SH-SY5Y (cell line): ENCODE data around the gene TBC1D24.

Experiments
- GATA2 ChIP-seq: IDR thresholded peaks from 2 replicates; pipeline ENCODE4 v1.6.1; 2011; ENCODE audit warnings: mild to moderate bottlenecking, low read depth, low read length
- GATA3 ChIP-seq: IDR thresholded peaks from 2 replicates; pipeline ENCODE4 v1.6.1; 2011; ENCODE audit warnings: low read depth, mild to moderate bottlenecking, low read length, moderate library complexity

DNA sequence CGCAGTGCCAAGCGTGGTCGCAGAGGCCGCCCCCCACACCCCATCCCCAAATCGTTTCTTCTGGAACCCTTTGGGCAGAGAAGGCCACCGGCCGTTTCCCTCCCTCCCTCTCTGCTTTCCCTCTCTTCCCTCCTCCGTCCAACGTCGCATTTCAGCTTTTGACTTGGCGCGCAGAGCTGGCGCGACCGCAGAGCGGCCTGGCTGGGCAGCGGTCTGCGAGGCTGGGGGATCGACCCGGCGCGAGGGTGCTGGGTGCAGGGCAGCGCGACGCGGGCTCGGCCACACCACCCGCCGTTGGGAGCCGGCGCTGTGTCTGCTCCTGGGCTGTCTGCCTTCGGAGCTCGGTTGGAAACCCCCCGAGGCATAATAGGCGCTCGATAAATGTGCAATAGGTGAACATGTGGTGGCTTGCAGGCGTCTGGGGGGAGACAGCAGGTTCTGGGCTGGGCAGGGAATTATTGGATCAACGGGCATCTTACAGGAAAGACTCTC is 6.6 kb upstream of the TBC1D24 start:
- TF ChIP-seq GATA3 (no peak), GATA2 (no peak)
